Neural progenitor cell (in vitro differentiated cells): ENCODE results near the gene SMC2.

ENCODE experiments used
- EZH2 ChIP-seq: fragments of 200-600 bp; sonication (generic); IDR thresholded peaks from 2 replicates; pipeline ENCODE4 v1.6.1; 2017; ENCODE audit warnings: antibody characterized with exemption, mild to moderate bottlenecking, moderate library complexity
- TF ChIP-seq, protein P1 (sequence below): fragments of 200-600 bp; sonication (generic); IDR thresholded peaks from 2 replicates; pipeline ENCODE4 v1.5.1; 2017; ENCODE audit warnings: antibody characterized with exemption, mild to moderate bottlenecking

- TF ChIP-seq, protein P1, sequence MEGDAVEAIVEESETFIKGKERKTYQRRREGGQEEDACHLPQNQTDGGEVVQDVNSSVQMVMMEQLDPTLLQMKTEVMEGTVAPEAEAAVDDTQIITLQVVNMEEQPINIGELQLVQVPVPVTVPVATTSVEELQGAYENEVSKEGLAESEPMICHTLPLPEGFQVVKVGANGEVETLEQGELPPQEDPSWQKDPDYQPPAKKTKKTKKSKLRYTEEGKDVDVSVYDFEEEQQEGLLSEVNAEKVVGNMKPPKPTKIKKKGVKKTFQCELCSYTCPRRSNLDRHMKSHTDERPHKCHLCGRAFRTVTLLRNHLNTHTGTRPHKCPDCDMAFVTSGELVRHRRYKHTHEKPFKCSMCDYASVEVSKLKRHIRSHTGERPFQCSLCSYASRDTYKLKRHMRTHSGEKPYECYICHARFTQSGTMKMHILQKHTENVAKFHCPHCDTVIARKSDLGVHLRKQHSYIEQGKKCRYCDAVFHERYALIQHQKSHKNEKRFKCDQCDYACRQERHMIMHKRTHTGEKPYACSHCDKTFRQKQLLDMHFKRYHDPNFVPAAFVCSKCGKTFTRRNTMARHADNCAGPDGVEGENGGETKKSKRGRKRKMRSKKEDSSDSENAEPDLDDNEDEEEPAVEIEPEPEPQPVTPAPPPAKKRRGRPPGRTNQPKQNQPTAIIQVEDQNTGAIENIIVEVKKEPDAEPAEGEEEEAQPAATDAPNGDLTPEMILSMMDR, result no peak
- no peak for TF ChIP-seq EZH2
These were observed 79.0 kb downstream of the SMC2 start for GRCh38 chr9:104173067-104173466.
